Measurements from ENCODE around the gene STARD9. TPM values are rescaled to one million over a fixed set of nuclear protein-coding genes. Genes with fewer than 3 reads are reported as not detected.
A peak's percentile ranks its signal among the peaks of the same experiment; 100 is the strongest.

Gene STARD9
- total and polyA plus RNA-seq, 4 donors: 2.4 to 27.6 (median 10.8) TPM

DNA sequence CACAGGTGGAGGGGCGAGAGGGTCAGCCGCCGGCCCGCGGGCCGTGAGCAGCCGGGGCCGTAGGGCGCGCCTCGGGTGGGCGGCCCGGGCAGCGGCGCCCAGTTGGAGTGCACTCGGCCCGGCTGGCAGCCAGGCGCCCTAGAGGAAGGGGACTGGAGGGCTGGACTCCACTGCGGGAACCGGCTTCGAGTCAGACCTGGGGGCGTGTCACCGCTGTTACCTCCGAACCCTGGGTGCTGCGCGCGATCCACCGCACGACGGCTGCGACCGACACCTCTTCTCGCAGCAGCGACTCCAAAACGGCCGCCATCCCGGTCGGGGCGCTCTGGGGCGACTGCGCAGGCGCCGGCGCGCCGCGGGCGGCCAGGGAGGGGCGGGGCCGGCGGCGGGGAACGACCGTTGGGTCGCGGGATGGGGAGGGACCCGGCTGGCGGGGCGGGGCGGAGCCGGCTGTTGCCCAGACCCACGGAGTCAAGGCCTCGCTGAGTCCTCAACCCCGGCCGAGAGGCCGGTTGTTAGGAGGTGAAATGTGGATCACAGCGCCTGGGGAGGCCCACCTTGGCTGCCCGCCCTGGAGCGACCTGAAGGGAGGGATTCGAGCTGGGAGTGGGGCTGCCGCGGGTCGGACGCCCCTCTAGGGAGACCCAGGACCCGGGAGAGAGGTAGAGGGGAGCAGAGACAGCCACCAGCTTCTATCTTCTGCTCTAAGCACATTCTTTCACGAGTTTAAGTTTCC is 161.6 kb downstream of the STARD9 start, which contains the start of gene CDAN1:
Gene CDAN1 (minus strand): TSS at position 336 of the 736 bp plus-strand sequence. CDS start 26 bp downstream, at position 310.
- Histone ChIP-seq H3K9ac (ENCODE audit: insufficient read depth in 1 of 2, low read length in 2 of 2) (peak within 1 kb of the TSS; percentile 40 to 79), H3K27ac (ENCODE audit: low read depth in 1 of 2, low read length in 1 of 2) (peak within 1 kb of the TSS; percentile 90 to 95), H3K4me1 (ENCODE audit: control insufficient read depth in 5 of 5, insufficient read depth in 5 of 5, low read length in 5 of 5) (peaks cover 0 to 17% (median 4%) of the 10 kb centered on the region in 5 donors), H3K27me3 (ENCODE audit: control insufficient read depth in 3 of 3, insufficient read depth in 3 of 3, low read length in 2 of 3) (no peaks in the 10 kb centered on the region), H3K36me3 (ENCODE audit: control insufficient read depth in 4 of 4, insufficient read depth in 4 of 4, low read length in 4 of 4) (peaks cover 0 to 32% (median 26%) of the 10 kb centered on the region in 4 donors), H3K4me3 (peak within 1 kb of the TSS; percentile 66), H3K9me3 (ENCODE audit: control insufficient read depth in 4 of 4, insufficient read depth in 3 of 4, low read length in 3 of 4) (no peaks in the 10 kb centered on the region)
- TF ChIP-seq, protein P1, sequence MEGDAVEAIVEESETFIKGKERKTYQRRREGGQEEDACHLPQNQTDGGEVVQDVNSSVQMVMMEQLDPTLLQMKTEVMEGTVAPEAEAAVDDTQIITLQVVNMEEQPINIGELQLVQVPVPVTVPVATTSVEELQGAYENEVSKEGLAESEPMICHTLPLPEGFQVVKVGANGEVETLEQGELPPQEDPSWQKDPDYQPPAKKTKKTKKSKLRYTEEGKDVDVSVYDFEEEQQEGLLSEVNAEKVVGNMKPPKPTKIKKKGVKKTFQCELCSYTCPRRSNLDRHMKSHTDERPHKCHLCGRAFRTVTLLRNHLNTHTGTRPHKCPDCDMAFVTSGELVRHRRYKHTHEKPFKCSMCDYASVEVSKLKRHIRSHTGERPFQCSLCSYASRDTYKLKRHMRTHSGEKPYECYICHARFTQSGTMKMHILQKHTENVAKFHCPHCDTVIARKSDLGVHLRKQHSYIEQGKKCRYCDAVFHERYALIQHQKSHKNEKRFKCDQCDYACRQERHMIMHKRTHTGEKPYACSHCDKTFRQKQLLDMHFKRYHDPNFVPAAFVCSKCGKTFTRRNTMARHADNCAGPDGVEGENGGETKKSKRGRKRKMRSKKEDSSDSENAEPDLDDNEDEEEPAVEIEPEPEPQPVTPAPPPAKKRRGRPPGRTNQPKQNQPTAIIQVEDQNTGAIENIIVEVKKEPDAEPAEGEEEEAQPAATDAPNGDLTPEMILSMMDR (IDR thresholded peaks at IDR 0.05; ENCODE audit: control extremely low read depth, extremely low read depth): no peak
- 0 to 1% methylated on average over 54 to 76 of the region's 76 CpGs for WGBS, 2 donors
- DNase-seq: peak; percentile 92 to 94 (median 93)
- ATAC-seq (ENCODE audit: insufficient read depth, low FRiP score): peak; percentile 94

DNA sequence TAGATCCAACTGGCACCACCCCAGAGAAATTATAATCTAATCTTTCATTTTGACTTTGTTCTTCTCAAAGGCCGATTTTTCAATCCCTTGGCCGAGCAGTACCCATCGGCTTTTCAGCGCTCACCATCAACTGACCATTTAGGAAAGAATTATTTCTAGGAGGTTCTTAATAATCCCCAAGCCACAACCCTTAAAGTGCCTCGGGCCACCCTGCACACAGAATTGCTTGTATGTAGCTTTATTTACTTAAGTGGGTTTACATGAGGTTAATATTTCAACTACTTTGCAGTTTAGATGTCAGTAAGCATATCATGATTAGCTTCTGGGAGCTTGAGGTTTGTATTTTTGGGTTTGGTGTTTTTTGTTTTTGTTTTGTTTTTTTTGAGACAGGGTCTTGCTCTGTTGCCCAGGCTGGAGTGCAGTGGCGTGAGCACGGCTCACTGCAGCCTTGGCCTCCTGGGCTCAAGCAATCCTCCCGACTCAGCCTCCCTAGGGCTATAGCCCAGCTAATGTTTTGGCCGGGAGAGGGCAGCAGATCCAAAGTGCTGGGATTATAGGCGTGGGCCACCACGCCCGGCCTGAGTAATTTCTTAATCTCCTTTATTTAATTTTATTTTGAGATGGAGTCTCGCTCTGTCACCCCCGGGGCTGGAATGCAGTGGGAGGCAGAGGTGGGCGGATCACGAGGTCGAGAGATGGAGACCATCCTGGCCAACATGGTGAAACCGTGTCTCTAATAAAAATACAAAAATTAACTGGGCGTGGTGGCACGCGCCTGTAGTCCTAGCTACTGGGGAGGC is 162.3 kb downstream of the STARD9 start:
- Histone ChIP-seq H3K4me1 (ENCODE audit: control insufficient read depth in 5 of 5, insufficient read depth in 5 of 5, low read length in 5 of 5) (peaks cover 0 to 23% (median 5%) of the 10 kb centered on the region in 5 donors), H3K9ac (ENCODE audit: insufficient read depth in 1 of 2, low read length in 2 of 2) (peak overlapping the region; percentile 40 to 79), H3K27ac (ENCODE audit: low read depth in 1 of 2, low read length in 1 of 2) (peak overlapping the region; percentile 81 to 95), H3K36me3 (ENCODE audit: control insufficient read depth in 4 of 4, insufficient read depth in 4 of 4, low read length in 4 of 4) (peaks cover 0 to 25% (median 19%) of the 10 kb centered on the region in 4 donors), H3K4me3 (no peak overlapping the region), H3K27me3 (ENCODE audit: control insufficient read depth in 3 of 3, insufficient read depth in 3 of 3, low read length in 2 of 3) (no peaks in the 10 kb centered on the region), H3K9me3 (ENCODE audit: control insufficient read depth in 4 of 4, insufficient read depth in 3 of 4, low read length in 3 of 4) (no peaks in the 10 kb centered on the region)
- peak in 1 of 3 donors; percentile 49 for DNase-seq
- 82 to 83% methylated on average over 21 of the region's 21 CpGs for WGBS, 2 donors
- TF ChIP-seq, protein P1 (IDR thresholded peaks at IDR 0.05; ENCODE audit: control extremely low read depth, extremely low read depth): no peak
- ATAC-seq (ENCODE audit: insufficient read depth, low FRiP score): no peak

DNA sequence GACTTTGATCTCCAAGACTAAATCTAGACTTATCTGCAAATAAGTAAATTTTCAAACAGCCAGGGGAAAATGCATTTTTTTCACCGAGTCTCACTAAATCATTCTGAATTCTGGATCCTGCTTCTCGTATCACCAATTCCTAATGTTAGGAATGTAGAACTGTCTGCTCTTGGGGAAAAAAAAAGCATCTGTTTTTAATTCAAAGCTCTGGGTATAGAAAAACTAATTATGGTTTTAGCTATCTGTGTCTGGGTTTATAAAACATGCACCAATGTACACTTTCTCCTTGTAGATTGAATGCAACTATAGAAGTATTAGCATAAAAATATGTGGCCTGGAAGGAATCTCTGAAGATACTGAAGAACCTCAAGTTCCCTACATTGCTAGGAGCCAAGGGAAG is 166.3 kb downstream of the STARD9 start:
- WGBS, 2 donors: 77 to 90% methylated on average over 2 of the region's 2 CpGs
- TF ChIP-seq, protein P1 (IDR thresholded peaks at IDR 0.05; ENCODE audit: control extremely low read depth, extremely low read depth): no peak

More for the DNA sequence above, 166.3 kb downstream of the STARD9 start:
- H3K27me3 ChIP-seq (ENCODE audit: control insufficient read depth in 3 of 3, insufficient read depth in 3 of 3, low read length in 2 of 3): no peaks in the 10 kb centered on the region
- peaks cover 0 to 6% (median 3%) of the 10 kb centered on the region in 4 donors for H3K36me3 ChIP-seq (ENCODE audit: control insufficient read depth in 4 of 4, insufficient read depth in 4 of 4, low read length in 4 of 4)
- DNase-seq (no peak), ATAC-seq (ENCODE audit: insufficient read depth, low FRiP score) (no peak)
- no peak overlapping the region for H3K27ac ChIP-seq (ENCODE audit: low read depth in 1 of 2, low read length in 1 of 2)
- no peaks in the 10 kb centered on the region for H3K9me3 ChIP-seq (ENCODE audit: control insufficient read depth in 4 of 4, insufficient read depth in 3 of 4, low read length in 3 of 4)
- no peak overlapping the region for H3K9ac ChIP-seq (ENCODE audit: insufficient read depth in 1 of 2, low read length in 2 of 2)
- H3K4me3 ChIP-seq: no peak overlapping the region
- peaks cover 0 to 26% (median 3%) of the 10 kb centered on the region in 5 donors for H3K4me1 ChIP-seq (ENCODE audit: control insufficient read depth in 5 of 5, insufficient read depth in 5 of 5, low read length in 5 of 5)

All from lung (tissue), 12 donors.